Measurements from ENCODE around the gene OR4L1. TPM values are rescaled to one million over a fixed set of nuclear protein-coding genes. Genes with fewer than 3 reads are reported as not detected.
"Not testable (repeated sequence)": the region's sequence is repeated elsewhere in the genome, so short reads cannot be mapped to it uniquely, and the experiment has no call there.

The OR4L1 gene, protein sequence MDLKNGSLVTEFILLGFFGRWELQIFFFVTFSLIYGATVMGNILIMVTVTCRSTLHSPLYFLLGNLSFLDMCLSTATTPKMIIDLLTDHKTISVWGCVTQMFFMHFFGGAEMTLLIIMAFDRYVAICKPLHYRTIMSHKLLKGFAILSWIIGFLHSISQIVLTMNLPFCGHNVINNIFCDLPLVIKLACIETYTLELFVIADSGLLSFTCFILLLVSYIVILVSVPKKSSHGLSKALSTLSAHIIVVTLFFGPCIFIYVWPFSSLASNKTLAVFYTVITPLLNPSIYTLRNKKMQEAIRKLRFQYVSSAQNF
- not detected for polyA plus RNA-seq (ENCODE audit: insufficient read length)

GRCh38 chr14:20059745-20060144, at the start of gene OR4L1:
Gene OR4L1, plus strand, starts transcription at chr14:20060045. Its CDS starts 0 bp downstream, at chr14:20060045.
- no peak for DNase-seq

- no peak for DNase-seq
Observed at GRCh38 chr14:20019257-20019865, 40.5 kb upstream of the OR4L1 start, which contains the start of gene OR4K14. Gene OR4K14, minus strand, starts transcription at chr14:20019307. Its CDS starts 4,114 bp downstream, at chr14:20015193.

- DNase-seq: no peak
Observed at GRCh38 chr14:20031058-20031457, 28.8 kb upstream of the OR4L1 start.

GRCh38 chr14:20035449-20035848, 24.4 kb upstream of the OR4L1 start:
- no peak for DNase-seq

DNA sequence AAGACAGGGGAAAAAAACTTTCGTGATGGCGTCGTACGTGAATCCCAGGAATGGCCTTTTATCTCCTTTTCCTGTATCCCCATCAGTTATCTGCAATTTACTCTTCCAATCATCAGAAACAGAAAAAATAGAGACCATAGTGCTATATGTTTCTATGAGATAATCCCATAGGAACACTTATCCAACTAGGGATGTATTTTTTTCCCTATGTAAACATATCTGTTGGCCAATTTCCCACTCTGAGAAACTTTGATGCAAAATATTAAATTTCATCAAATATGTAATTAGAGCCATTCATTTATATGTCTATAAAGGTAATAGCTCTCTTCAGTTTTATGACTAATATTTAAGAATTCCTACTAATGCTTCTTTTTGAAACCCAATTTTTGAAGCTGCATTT, 23.9 kb upstream of the OR4L1 start, which contains the start of gene OR4K13:
TSS of gene OR4K13 (minus strand) at position 101 of the 400 bp plus-strand sequence. CDS start 1,280 bp downstream, outside the sequence.
- DNase-seq: no peak

DNA sequence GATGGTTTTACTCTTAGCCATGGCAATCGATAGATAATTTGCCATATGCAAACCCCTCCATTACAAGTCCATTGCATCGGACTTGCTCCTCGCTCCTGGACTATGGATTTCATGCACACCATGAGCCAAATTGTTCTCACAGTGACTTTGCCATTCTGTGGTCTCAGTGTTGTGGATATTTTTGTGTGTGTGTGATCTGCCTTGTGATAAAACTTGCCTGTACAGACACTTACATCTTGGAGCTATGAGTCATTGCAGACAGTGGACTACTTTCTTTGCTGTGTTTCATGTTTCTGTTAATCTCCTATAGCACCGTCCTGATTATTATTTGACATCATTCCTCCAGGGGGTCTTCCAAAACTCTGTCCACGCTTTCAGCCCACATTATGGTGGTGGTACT, 15.6 kb upstream of the OR4L1 start:
- no peak for DNase-seq

DNA sequence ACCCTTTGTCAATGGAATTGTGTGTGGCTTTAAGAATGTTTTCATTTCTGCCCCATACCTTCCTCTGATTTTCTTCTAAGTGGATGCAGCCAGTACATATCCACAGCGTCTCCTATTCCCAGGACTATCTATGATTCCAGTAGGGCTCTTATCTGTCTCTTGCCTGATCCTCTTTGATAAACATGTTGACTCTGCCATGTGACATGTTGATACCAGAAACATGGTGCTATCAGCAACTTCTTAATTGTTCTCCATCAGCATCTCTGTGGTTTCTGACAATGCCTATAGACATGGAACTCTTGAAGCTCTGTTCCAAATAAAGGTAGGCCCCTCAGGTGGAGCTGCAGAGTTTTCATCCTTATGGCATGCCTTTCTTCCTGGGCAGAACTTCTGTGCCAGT, 11.6 kb upstream of the OR4L1 start:
- DNase-seq: no peak

- no peak for DNase-seq
Observed at GRCh38 chr14:20092050-20092449, 32.2 kb downstream of the OR4L1 start.

DNA sequence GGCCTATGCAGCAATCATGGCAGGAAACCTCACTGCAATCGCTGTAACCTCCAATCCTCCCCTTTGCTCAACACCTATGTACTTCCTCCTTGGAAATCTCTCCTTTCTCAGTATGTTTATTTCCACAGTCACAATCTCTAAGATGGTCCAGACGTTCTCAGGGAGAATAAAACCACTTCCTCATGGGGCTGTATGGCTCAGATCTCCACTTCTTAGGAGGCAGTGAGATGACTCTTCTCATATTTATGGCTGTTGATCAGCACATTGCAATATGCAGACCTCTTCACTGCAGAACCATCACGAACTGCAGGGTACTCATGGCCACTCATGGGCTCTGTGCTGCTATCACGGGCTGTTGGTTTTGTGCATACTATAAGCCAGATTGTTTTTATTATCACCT, 33.6 kb downstream of the OR4L1 start:
- DNase-seq: no peak

DNA sequence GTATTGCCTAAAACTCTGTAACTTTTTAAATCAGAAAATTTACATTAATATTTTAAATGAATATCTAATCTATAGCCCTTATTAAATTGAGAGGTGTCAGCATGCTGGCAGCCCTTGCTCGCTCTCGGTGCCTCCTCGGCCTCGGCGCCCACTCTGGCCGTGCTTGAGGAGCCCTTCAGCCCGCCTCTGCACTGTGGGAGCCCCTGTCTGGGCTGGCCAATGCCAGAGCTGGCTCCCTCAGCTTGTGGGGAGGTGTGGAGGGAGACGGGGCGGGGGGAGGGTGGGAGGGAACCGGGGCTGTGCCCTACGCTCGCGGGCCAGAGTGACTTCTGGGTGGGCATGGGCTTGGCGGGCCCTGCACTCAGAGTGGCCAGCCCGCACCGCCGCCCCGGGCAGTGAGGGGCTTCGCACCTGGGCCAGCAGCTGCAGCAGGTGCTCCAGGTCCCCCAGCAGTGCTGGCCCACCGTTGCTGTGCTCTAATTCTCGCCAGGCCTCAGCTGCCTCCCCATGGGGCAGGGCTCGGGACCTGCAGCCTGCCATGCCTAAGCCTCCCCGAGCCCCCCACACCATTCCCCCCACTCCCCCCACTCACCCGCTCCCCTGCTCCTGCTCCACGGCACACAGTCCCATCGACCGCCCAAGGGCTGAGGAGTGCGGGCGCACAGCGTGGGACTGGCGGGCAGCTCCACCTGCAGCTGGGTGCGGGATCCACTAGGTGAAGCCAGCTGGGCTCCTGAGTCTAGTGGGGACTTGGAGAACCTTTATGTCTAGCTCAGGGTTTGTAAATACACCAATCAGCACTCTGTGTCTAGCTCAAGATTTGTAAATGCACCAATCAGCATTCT, 39.3 kb downstream of the OR4L1 start:
- DNase-seq: not testable (repeated sequence)

DNA sequence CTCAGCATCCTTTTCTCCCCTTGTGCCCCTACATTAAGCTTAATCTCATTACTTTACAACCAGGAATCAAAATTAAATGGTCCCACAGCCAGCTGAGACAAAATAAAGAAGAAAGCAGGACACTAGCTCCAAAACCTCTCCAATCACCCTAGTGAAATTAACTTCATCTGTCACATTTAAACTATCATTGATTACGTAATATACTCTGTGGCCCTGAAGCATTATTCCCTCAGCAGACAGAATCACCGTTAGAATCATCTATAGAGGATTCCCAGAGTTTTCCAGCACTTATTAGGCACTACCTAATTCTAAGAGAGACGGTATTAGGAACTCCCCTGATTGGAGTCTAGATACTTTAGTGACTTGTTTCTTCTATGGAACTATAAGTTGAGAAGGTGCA, 50.6 kb downstream of the OR4L1 start, which contains the start of gene OR4K17:
TSS of gene OR4K17 (plus strand) at position 302 of the 400 bp plus-strand sequence. CDS start 6,761 bp downstream, outside the sequence.
- no peak for DNase-seq

Other genes with a start within 250 kb of the OR4L1 start
- gene OR4K2, start 184.9 kb upstream of the OR4L1 start, polyA plus RNA-seq (ENCODE audit: insufficient read length): not detected
- not detected for gene OR4K5, start 139.4 kb upstream of the OR4L1 start, polyA plus RNA-seq (ENCODE audit: insufficient read length)
- gene OR4K1, start 129.1 kb upstream of the OR4L1 start, polyA plus RNA-seq (ENCODE audit: insufficient read length): not detected
- not detected for gene OR4K15, start 84.5 kb upstream of the OR4L1 start, polyA plus RNA-seq (ENCODE audit: insufficient read length)
- gene OR4Q2, start 57.9 kb upstream of the OR4L1 start, polyA plus RNA-seq (ENCODE audit: insufficient read length): not detected
- not detected for gene OR4K14, start 40.7 kb upstream of the OR4L1 start, polyA plus RNA-seq (ENCODE audit: insufficient read length)
- gene OR4K13, start 24.0 kb upstream of the OR4L1 start, polyA plus RNA-seq (ENCODE audit: insufficient read length): not detected
- gene OR4K17, start 50.7 kb downstream of the OR4L1 start, polyA plus RNA-seq (ENCODE audit: insufficient read length): not detected
- not detected for gene OR4N5, start 78.8 kb downstream of the OR4L1 start, polyA plus RNA-seq (ENCODE audit: insufficient read length)
- gene OR11G2, start 130.9 kb downstream of the OR4L1 start, polyA plus RNA-seq (ENCODE audit: insufficient read length): not detected
- gene OR11H6, start 163.7 kb downstream of the OR4L1 start, polyA plus RNA-seq (ENCODE audit: insufficient read length): not detected
- gene OR11H7, start 168.9 kb downstream of the OR4L1 start, polyA plus RNA-seq (ENCODE audit: insufficient read length): not detected
- not detected for gene OR11H4, start 179.2 kb downstream of the OR4L1 start, polyA plus RNA-seq (ENCODE audit: insufficient read length)
- 11.3 TPM for gene TTC5, start 245.9 kb downstream of the OR4L1 start, polyA plus RNA-seq (ENCODE audit: insufficient read length)